HCT116 (cell line): ENCODE results near the gene DEF6. TPM values are rescaled to one million over a fixed set of nuclear protein-coding genes. Genes with fewer than 3 reads are reported as not detected.

ENCODE experiments used
- ATAC-seq: fragments of 200-7000 bp; cut with Tn5 transposase; 2 replicates; pipeline ENCODE4 v1.9.1; 2020; ENCODE audit warnings: mild to moderate bottlenecking, moderate library complexity
- BruUV-seq: library from RNA; stranded (reverse); fragments of 400-500 nt; replicated peaks from 2 replicates; lab custom pipeline; 2021; lab: Mats Ljungman, UMichigan
- CTCF ChIA-PET: fragments of 300-600 bp; sonication (Branson Sonifier 250); formaldehyde crosslinking; loops from one replicate; lab custom pipeline; 2021; ENCODE audit warnings: antibody characterized with exemption; lab: Charles Lee
- POLR2A ChIA-PET: fragments of 300-600, 350-600 bp; sonication (Branson Sonifier 250); formaldehyde crosslinking; loops from one replicate; lab custom pipeline; 2021; ENCODE audit warnings: antibody characterized with exemption; lab: Charles Lee
- RAD21 ChIA-PET, 2 experiments: fragments of 300-600 bp; sonication (Branson Sonifier 250); formaldehyde crosslinking; loops; one replicate each; lab custom pipeline; 2023; ENCODE audit warnings: low total read pairs in 2 of 2; ENCODE audit not compliant: uncharacterized antibody in 2 of 2, unreplicated experiment in 2 of 2, low non-redundant PET in 1 of 2; lab: Charles Lee
- DNase-seq: peaks from one replicate; pipeline ENCODE4 v3.0.0-alpha.2; 2010; ENCODE audit warnings: low read depth, low spot score
- H2AFZ ChIP-seq: fragments of 200-600 bp; shearing (Covaris generic), sonication (generic); 2 replicates; pipeline ENCODE4 v1.6.1; 2017; ENCODE audit warnings: low read depth, mixed run types, mixed read lengths, antibody characterized with exemption, low read length; ENCODE audit not compliant: poor library complexity, severe bottlenecking
- H3K27ac ChIP-seq: 2 replicates; pipeline ENCODE4 v1.5.1; 2012; ENCODE audit warnings: low read depth, low read length
- H3K27me3 ChIP-seq: fragments of 200-600 bp; sonication (generic); 2 replicates; pipeline ENCODE4 v1.6.1; 2016; ENCODE audit warnings: mixed run types, low read length, mixed read lengths; ENCODE audit not compliant: insufficient read depth
- H3K36me3 ChIP-seq, 2 experiments: fragments of 200-500 bp in 1 of 2; fragments of 200-600 bp in 1 of 2; sonication (Bioruptor generic) in 1 of 2; sonication (generic) in 1 of 2; 2 replicates each; pipeline versions ENCODE4 v1.5.1 to v1.6.1; 2014 to 2016; ENCODE audit warnings: low read length in 2 of 2, inconsistent platforms in 1 of 2, mixed read lengths in 1 of 2, mixed run types in 1 of 2; ENCODE audit not compliant: insufficient read depth in 2 of 2, control insufficient read depth in 1 of 2
- H3K4me1 ChIP-seq, 2 experiments: fragments of 200-600 bp in 1 of 2; sonication (generic) in 1 of 2; 2 replicates each; pipeline versions ENCODE4 v1.5.1 to v1.6.1; 2012 to 2017; ENCODE audit warnings: low read length in 2 of 2, inconsistent platforms in 1 of 2, mild to moderate bottlenecking in 1 of 2, mixed read lengths in 1 of 2, mixed run types in 1 of 2, moderate library complexity in 1 of 2; ENCODE audit not compliant: insufficient read depth in 2 of 2, control insufficient read depth in 1 of 2
- H3K4me2 ChIP-seq: fragments of 200-600 bp; sonication (generic); 2 replicates; pipeline ENCODE4 v1.6.1; 2017; ENCODE audit warnings: mixed run types, low read length, mixed read lengths
- H3K4me3 ChIP-seq, 2 experiments: fragments of 200-600 bp in 1 of 2; sonication (generic) in 1 of 2; replicated peaks in 1 of 2; 2 replicates each; pipeline ENCODE4 v1.5.1; 2011 to 2016; ENCODE audit warnings: low read length in 2 of 2, control low read depth in 1 of 2, low read depth in 1 of 2, mild to moderate bottlenecking in 1 of 2, mixed read lengths in 1 of 2, mixed run types in 1 of 2
- H3K79me2 ChIP-seq: fragments of 200-600 bp; sonication (generic); 2 replicates; pipeline ENCODE4 v1.6.1; 2017; ENCODE audit warnings: mild to moderate bottlenecking, mixed run types, low read length, moderate library complexity, mixed read lengths; ENCODE audit not compliant: insufficient read depth
- H3K9ac ChIP-seq: fragments of 200-600 bp; sonication (generic); 2 replicates; pipeline ENCODE4 v1.6.1; 2016; ENCODE audit warnings: low read length, mixed read lengths
- H3K9me2 ChIP-seq: fragments of 200-600 bp; sonication (generic), shearing (Covaris generic); 2 replicates; pipeline ENCODE4 v1.6.1; 2017; ENCODE audit warnings: mixed run types, mild to moderate bottlenecking, moderate library complexity; ENCODE audit not compliant: insufficient read depth
- H3K9me3 ChIP-seq, 2 experiments: fragments of 200-500 bp in 1 of 2; fragments of 200-600 bp in 1 of 2; sonication (Bioruptor generic) in 1 of 2; sonication (generic) in 1 of 2; 2 replicates each; pipeline ENCODE4 v1.6.1; 2014 to 2017; ENCODE audit warnings: low read length in 2 of 2, mixed read lengths in 2 of 2, inconsistent platforms in 1 of 2, low read depth in 1 of 2, mild to moderate bottlenecking in 1 of 2, mixed run types in 1 of 2, moderate library complexity in 1 of 2; ENCODE audit not compliant: control insufficient read depth in 1 of 2, insufficient read depth in 1 of 2
- H4K20me1 ChIP-seq: fragments of 200-600 bp; sonication (generic), shearing (Covaris generic); 2 replicates; pipeline ENCODE4 v1.6.1; 2017; ENCODE audit warnings: mixed run types, mild to moderate bottlenecking, moderate library complexity; ENCODE audit not compliant: insufficient read depth
- CEBPB ChIP-seq: IDR thresholded peaks from 2 replicates; pipeline ENCODE4 v1.6.1; 2012; ENCODE audit warnings: low read depth
- EGR1 ChIP-seq: IDR thresholded peaks from 2 replicates; pipeline ENCODE4 v1.6.1; 2012; ENCODE audit warnings: low read depth
- ELF1 ChIP-seq: IDR thresholded peaks from 2 replicates; pipeline ENCODE4 v1.6.1; 2012; ENCODE audit warnings: low read depth, borderline replicate concordance
- FOSL1 ChIP-seq: IDR thresholded peaks from 2 replicates; pipeline ENCODE4 v1.6.1; 2012; ENCODE audit warnings: low read depth
- JUND ChIP-seq: IDR thresholded peaks from 2 replicates; pipeline ENCODE4 v1.6.1; 2012
- POLR2AphosphoS5 ChIP-seq: IDR thresholded peaks from 2 replicates; pipeline ENCODE4 v1.6.1; 2011; ENCODE audit warnings: mild to moderate bottlenecking, low read depth, low read length, moderate library complexity
- RAD21 ChIP-seq: IDR thresholded peaks from 2 replicates; pipeline ENCODE4 v1.6.1; 2012; ENCODE audit warnings: low read depth, mild to moderate bottlenecking
- SRF ChIP-seq: IDR thresholded peaks from 2 replicates; pipeline ENCODE4 v1.6.1; 2012; ENCODE audit warnings: low read depth
- ZFX ChIP-seq: fragments of 450-650 bp; IDR thresholded peaks from 2 replicates; pipeline ENCODE4 v1.6.1; 2017
- intact Hi-C: fragments of 100-400 bp; cut with micrococcal nuclease; formaldehyde crosslinking; loops from 2 replicates; pipeline ENCODE4 v1.10.0; 2022
- total RNA-seq: library from RNA; stranded (reverse); gene quantifications from one replicate; pipeline ENCODE4 v1.2.1, GENCODE V29; 2021; ENCODE audit not compliant: unreplicated experiment
- TF ChIP-seq, protein P1 (sequence below): IDR thresholded peaks from 2 replicates; pipeline ENCODE4 v1.6.1; 2011; ENCODE audit warnings: mild to moderate bottlenecking, low read length, moderate library complexity; ENCODE audit not compliant: insufficient replicate concordance; ENCODE audit errors: extremely low read depth
- TF ChIP-seq, protein P2 (sequence below), 3 experiments: fragments of 200-600 bp in 1 of 3; sonication (generic) in 1 of 3; IDR thresholded peaks in 2 of 3; conservative IDR thresholded peaks in 1 of 3; 2 replicates each; pipeline ENCODE4 v1.5.1; 2012 to 2017; ENCODE audit warnings: low read depth in 2 of 3, low read length in 2 of 3, antibody characterized with exemption in 1 of 3, borderline replicate concordance in 1 of 3, control low read depth in 1 of 3, mild to moderate bottlenecking in 1 of 3, mixed read lengths in 1 of 3, mixed run types in 1 of 3, moderate library complexity in 1 of 3; ENCODE audit not compliant: insufficient read depth in 1 of 3

Gene DEF6
- total RNA-seq, 1 experiment from 2014 or later, result 40.4 TPM

DNA sequence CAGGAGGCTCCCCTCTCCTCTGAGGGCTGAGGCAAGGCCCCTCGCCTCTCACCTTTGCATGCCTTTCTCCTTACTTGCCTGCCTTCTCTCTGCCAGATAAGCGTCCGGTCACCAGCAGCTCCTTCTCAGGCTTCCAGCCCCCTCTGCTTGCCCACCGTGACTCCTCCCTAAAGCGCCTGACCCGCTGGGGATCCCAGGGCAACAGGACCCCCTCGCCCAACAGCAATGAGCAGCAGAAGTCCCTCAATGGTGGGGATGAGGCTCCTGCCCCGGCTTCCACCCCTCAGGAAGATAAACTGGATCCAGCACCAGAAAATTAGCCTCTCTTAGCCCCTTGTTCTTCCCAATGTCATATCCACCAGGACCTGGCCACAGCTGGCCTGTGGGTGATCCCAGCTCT lies 23.5 kb downstream of the DEF6 start:
- no peaks in the 10 kb centered on the region for H3K9me3 ChIP-seq
- no peak overlapping the region for H3K4me2 ChIP-seq
- H3K36me3 ChIP-seq, result peaks cover 10 to 11% of the 10 kb centered on the region in 2 experiments; a peak in 2 of 4 replicates
- no peaks in the 10 kb centered on the region for H3K27me3 ChIP-seq
- no peak overlapping the region for H3K27ac ChIP-seq
- ChIA-PET CTCF (no interaction called here), RAD21 (no interaction called here), POLR2A (no interaction called here)
- TF ChIP-seq, protein P1, sequence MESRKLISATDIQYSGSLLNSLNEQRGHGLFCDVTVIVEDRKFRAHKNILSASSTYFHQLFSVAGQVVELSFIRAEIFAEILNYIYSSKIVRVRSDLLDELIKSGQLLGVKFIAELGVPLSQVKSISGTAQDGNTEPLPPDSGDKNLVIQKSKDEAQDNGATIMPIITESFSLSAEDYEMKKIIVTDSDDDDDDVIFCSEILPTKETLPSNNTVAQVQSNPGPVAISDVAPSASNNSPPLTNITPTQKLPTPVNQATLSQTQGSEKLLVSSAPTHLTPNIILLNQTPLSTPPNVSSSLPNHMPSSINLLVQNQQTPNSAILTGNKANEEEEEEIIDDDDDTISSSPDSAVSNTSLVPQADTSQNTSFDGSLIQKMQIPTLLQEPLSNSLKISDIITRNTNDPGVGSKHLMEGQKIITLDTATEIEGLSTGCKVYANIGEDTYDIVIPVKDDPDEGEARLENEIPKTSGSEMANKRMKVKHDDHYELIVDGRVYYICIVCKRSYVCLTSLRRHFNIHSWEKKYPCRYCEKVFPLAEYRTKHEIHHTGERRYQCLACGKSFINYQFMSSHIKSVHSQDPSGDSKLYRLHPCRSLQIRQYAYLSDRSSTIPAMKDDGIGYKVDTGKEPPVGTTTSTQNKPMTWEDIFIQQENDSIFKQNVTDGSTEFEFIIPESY, result no peak
- no peak for TF ChIP-seq EGR1
- TF ChIP-seq RAD21, result no peak
- no peak for TF ChIP-seq JUND
- no peak for TF ChIP-seq ELF1
- H3K9ac ChIP-seq, result no peak overlapping the region
- no peaks in the 10 kb centered on the region for H3K79me2 ChIP-seq
- no peaks in the 10 kb centered on the region for H3K9me2 ChIP-seq
- BruUV-seq, result TSS peak; percentile 62
- no peak for DNase-seq
- no peak overlapping the region for H2AFZ ChIP-seq
- H3K4me1 ChIP-seq, result no peaks in the 10 kb centered on the region
- no peaks in the 10 kb centered on the region for H4K20me1 ChIP-seq
- no peak overlapping the region for H3K4me3 ChIP-seq
- no peak for ATAC-seq
- intact Hi-C loops, result no loop called here

DNA sequence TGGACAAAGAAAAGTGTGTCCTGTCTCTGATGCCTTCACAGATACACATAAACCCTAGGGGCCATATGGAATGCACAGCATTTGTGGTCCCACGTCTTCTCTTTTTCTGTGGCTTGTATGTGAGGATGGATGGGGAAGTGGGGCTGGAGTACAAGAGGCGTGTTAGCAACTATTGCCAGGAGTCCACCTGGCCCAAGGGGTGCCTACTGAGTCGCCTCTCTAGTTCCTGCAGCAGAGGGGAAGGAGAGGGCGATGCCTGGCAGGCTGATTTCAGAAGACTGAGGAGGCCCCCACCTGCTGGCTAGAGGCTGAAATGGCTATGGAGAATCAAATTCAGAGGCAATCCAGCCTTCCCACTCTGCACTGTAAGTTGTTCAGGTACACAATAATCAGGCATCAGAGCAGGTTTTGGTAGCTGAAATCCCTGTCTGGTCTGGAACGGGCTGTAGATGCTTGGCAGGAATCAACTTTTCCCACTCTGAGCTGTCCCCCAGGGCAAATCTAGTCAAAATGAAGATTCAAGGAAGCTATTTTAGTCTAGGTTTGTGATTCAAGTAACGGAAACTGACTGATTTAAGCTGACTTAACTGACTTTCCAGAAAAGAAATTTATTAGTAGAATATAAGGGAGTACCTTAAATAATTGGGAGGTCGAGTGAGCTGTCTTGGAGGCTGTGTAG lies 29.9 kb downstream of the DEF6 start:
- Histone ChIP-seq H2AFZ (no peak overlapping the region), H3K9me3 (no peaks in the 10 kb centered on the region), H3K9me2 (no peaks in the 10 kb centered on the region), H3K36me3 (no peaks in the 10 kb centered on the region), H3K79me2 (no peaks in the 10 kb centered on the region), H3K4me3 (no peak overlapping the region), H3K27me3 (no peaks in the 10 kb centered on the region), H3K9ac (no peak overlapping the region), H3K4me1 (peaks cover 4 to 20% of the 10 kb centered on the region in 2 experiments; a peak in 3 of 4 replicates), H3K4me2 (no peak overlapping the region), H4K20me1 (no peaks in the 10 kb centered on the region), H3K27ac (no peak overlapping the region)
- ChIA-PET POLR2A (interaction anchor here (0.7 kb wide), 1 partner anchor 961 kb away, joined by 3 read pairs; no protein-coding TSS in a partner anchor), CTCF (interaction anchor here (0.8 to 1.7 kb wide), 4 partner anchors 14 to 122 kb away, joined by 3 to 7 read pairs (median 4); partner anchors contain the start of gene DEF6), RAD21 (interaction anchor here in 1 of 2 experiments (1.3 kb wide), 1 partner anchor 122 kb away, joined by 4 read pairs; no protein-coding TSS in a partner anchor)
- DNase-seq (peak; percentile 32), ATAC-seq (peak; percentile 87)
- TF ChIP-seq SRF (no peak), FOSL1 (no peak), POLR2AphosphoS5 (no peak), CEBPB (no peak), ZFX (no peak), RAD21 (peak; percentile 59)
- TF ChIP-seq, protein P1, result no peak
- TF ChIP-seq, protein P2, sequence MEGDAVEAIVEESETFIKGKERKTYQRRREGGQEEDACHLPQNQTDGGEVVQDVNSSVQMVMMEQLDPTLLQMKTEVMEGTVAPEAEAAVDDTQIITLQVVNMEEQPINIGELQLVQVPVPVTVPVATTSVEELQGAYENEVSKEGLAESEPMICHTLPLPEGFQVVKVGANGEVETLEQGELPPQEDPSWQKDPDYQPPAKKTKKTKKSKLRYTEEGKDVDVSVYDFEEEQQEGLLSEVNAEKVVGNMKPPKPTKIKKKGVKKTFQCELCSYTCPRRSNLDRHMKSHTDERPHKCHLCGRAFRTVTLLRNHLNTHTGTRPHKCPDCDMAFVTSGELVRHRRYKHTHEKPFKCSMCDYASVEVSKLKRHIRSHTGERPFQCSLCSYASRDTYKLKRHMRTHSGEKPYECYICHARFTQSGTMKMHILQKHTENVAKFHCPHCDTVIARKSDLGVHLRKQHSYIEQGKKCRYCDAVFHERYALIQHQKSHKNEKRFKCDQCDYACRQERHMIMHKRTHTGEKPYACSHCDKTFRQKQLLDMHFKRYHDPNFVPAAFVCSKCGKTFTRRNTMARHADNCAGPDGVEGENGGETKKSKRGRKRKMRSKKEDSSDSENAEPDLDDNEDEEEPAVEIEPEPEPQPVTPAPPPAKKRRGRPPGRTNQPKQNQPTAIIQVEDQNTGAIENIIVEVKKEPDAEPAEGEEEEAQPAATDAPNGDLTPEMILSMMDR (IDR thresholded peaks at IDR 0.05 in 2 of 3, conservative IDR thresholded peaks at IDR 0.05 in 1 of 3; ENCODE audit: borderline replicate concordance in 1 of 3, insufficient read depth in 1 of 3, low read depth in 2 of 3, low read length in 2 of 3), result peak; percentile 50 to 67 (median 59)
- intact Hi-C loops, result no loop called here
- no TSS peak for BruUV-seq
